HepG2 (cell line): Measurements from ENCODE around the gene MAJIN. TPM values are rescaled to one million over a fixed set of nuclear protein-coding genes. Genes with fewer than 3 reads are reported as not detected.

Experiments
- HOXA5 ChIP-seq: sonication (generic); formaldehyde crosslinking; IDR thresholded peaks from 2 replicates; pipeline ENCODE4 v1.4.0; 2020; ENCODE audit warnings: missing genetic modification reagents
- NFKBIZ ChIP-seq: IDR thresholded peaks from 2 replicates; pipeline ENCODE4 v1.6.1; 2018; ENCODE audit warnings: missing genetic modification reagents, missing compliant biosample characterization
- PHF20 ChIP-seq: sonication (generic); formaldehyde crosslinking; IDR thresholded peaks from 2 replicates; pipeline ENCODE4 v1.5.0; 2020; ENCODE audit warnings: mild to moderate bottlenecking, missing genetic modification reagents
- POLR2A ChIP-seq, 2 experiments: IDR thresholded peaks; 2 replicates each; pipeline ENCODE4 v1.6.1; 2011; ENCODE audit warnings: low read depth in 2 of 2, low read length in 2 of 2, mild to moderate bottlenecking in 1 of 2, moderate library complexity in 1 of 2; ENCODE audit not compliant: insufficient read depth in 1 of 2
- SRF ChIP-seq: IDR thresholded peaks from 2 replicates; pipeline ENCODE4 v1.6.1; 2011; ENCODE audit warnings: mild to moderate bottlenecking, low read depth, low read length, moderate library complexity
- STAG1 ChIP-seq: sonication (generic); formaldehyde crosslinking; IDR thresholded peaks from 2 replicates; pipeline ENCODE4 v1.4.0; 2020; ENCODE audit warnings: missing genetic modification reagents
- ZFP90 ChIP-seq: sonication (generic); formaldehyde crosslinking; IDR thresholded peaks from 2 replicates; pipeline ENCODE4 v1.8.0; 2022; ENCODE audit warnings: missing genetic modification reagents, mild to moderate bottlenecking, inconsistent platforms, borderline replicate concordance
- ZNF501 ChIP-seq: sonication (generic); formaldehyde crosslinking; IDR thresholded peaks from 2 replicates; pipeline ENCODE4 v1.5.1; 2020; ENCODE audit warnings: mild to moderate bottlenecking, moderate library complexity, missing genetic modification reagents
- ZNF512B ChIP-seq: sonication (generic); formaldehyde crosslinking; IDR thresholded peaks from 2 replicates; pipeline ENCODE4 v1.5.1; 2020; ENCODE audit warnings: missing genetic modification reagents, mild to moderate bottlenecking, borderline replicate concordance
- ZNF547 ChIP-seq: sonication (generic); formaldehyde crosslinking; IDR thresholded peaks from 2 replicates; pipeline ENCODE4 v1.5.1; 2020; ENCODE audit warnings: mild to moderate bottlenecking, missing genetic modification reagents
- ZNF674 ChIP-seq: sonication (generic); formaldehyde crosslinking; IDR thresholded peaks from 2 replicates; pipeline ENCODE4 v1.5.0; 2020; ENCODE audit warnings: low read depth, mild to moderate bottlenecking, missing genetic modification reagents
- ZNF878 ChIP-seq: sonication (generic); formaldehyde crosslinking; IDR thresholded peaks from 2 replicates; pipeline ENCODE4 v1.8.1; 2023; ENCODE audit warnings: mild to moderate bottlenecking, missing genetic modification reagents, moderate library complexity
- polyA plus RNA-seq, 8 experiments: library from polyadenylated mRNA; depleted of rRNA in 3 of 8; stranded (reverse) in 7 of 8; unstranded in 1 of 8; fragments of >200 nt; fragmentation: Illumina TruSeq in 4 of 8; extraction: Trizol in 4 of 8; gene quantifications; 2 replicates each; pipeline versions ENCODE4 v1.2.1 to v1.2.3, GENCODE V29; 2011 to 2016; ENCODE audit warnings: low read depth in 4 of 8, missing spikeins in 1 of 8, mixed read lengths in 1 of 8; ENCODE audit not compliant: insufficient read depth in 1 of 8
- total RNA-seq, 5 experiments: library from RNA; depleted of rRNA; stranded (reverse); fragments of >200 nt; fragmentation: Illumina TruSeq; extraction: Trizol; gene quantifications; 2 replicates each; pipeline ENCODE4 v1.2.3, GENCODE V29; 2016; ENCODE audit warnings: low read depth in 1 of 5
- TF ChIP-seq, protein P1 (sequence below): sonication (generic); formaldehyde crosslinking; IDR thresholded peaks from 2 replicates; pipeline ENCODE4 v1.4.0; 2020; ENCODE audit warnings: mild to moderate bottlenecking, missing genetic modification reagents
- TF ChIP-seq, protein P2 (sequence below): sonication (generic); formaldehyde crosslinking; IDR thresholded peaks from 2 replicates; pipeline ENCODE4 v1.4.0; 2020; ENCODE audit warnings: missing genetic modification reagents, borderline replicate concordance
- TF ChIP-seq, protein P3 (sequence below): sonication (generic); formaldehyde crosslinking; IDR thresholded peaks from 2 replicates; pipeline ENCODE4 v1.5.1; 2020; ENCODE audit warnings: missing genetic modification reagents, mild to moderate bottlenecking, borderline replicate concordance
- TF ChIP-seq, protein P4 (sequence below): sonication (generic); formaldehyde crosslinking; IDR thresholded peaks from 2 replicates; pipeline ENCODE4 v1.8.0; 2022; ENCODE audit warnings: mild to moderate bottlenecking, missing genetic modification reagents; ENCODE audit not compliant: insufficient replicate concordance

The MAJIN gene
- total and polyA plus RNA-seq, 2 of the 13 experiments (the other 11 are each of a cell fraction or from before 2014, with no cell fraction given): not detected

DNA sequence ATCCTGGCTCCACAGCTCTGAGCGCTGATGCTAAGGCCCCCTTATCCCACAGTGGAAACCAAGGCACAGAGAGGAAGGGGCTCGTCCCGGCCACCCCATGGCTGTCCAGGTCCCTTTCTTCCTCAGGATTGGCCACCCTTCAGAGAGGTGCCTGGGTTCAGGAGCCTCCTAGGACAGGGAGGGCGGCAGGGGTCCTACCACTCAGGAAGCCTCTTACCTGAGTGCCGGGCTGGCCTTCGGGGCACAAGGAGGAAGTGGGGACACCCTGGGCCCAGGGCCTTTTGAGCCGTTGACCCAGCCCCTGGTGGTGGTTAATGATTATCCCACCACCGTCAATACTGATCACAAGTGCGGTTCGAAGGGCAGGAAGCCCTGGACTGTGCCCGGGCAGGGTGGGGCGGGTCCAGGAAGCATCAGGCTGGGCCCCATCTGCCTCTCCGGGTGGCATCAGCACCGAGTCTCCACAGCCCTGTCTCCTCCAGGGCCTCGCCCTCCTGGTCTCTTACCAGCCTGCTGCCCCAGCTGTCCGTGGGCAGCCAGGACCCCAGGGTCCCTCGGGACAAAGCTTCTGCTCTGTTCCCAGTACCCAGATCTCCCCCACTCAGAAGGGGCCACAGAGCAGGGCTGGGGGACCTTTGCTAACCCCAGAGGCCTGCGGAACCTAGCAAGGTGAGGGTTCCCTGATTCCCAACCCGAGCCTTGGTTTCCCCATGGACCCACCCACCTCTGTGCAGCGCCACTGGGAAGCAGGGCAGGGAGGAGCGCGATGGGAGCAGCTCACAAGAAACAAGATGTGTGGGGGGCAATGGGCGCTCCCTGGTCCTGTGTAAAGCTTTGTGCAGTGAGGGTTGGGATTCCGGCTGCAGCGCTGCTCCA is 78.5 kb downstream of the MAJIN start (continued):
- TF ChIP-seq PHF20 (CRISPR knock-in tag) (peak; percentile 26; the same call in 1 of the 2 replicates), ZNF674 (no peak), ZFP90 (CRISPR knock-in tag) (no peak; the same call in 1 of the 2 replicates), ZNF878 (CRISPR knock-in tag) (0 out of 2 replicates have a peak, but pooled peaks have one; percentile 22), HOXA5 (CRISPR knock-in tag) (no peak; the same call in none of the 2 replicates), SRF (no peak), POLR2A (IDR thresholded peaks at IDR 0.05; ENCODE audit: insufficient read depth in 1 of 2, low read depth in 2 of 2, low read length in 2 of 2) (peak in 1 of 2 experiments; percentile 88; a peak in 2 of 4 replicates), ZNF501 (CRISPR knock-in tag) (peak; percentile 66; the same call in 1 of the 2 replicates), STAG1 (CRISPR knock-in tag) (peak; percentile 33), ZNF547 (CRISPR knock-in tag) (0 out of 2 replicates have a peak, but pooled peaks have one; percentile 45), ZNF512B (CRISPR knock-in tag) (no peak), NFKBIZ (CRISPR knock-in tag) (peak; percentile 53; the same call in 1 of the 2 replicates)
- TF ChIP-seq, protein P1, sequence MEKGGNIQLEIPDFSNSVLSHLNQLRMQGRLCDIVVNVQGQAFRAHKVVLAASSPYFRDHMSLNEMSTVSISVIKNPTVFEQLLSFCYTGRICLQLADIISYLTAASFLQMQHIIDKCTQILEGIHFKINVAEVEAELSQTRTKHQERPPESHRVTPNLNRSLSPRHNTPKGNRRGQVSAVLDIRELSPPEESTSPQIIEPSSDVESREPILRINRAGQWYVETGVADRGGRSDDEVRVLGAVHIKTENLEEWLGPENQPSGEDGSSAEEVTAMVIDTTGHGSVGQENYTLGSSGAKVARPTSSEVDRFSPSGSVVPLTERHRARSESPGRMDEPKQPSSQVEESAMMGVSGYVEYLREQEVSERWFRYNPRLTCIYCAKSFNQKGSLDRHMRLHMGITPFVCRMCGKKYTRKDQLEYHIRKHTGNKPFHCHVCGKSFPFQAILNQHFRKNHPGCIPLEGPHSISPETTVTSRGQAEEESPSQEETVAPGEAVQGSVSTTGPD (CRISPR knock-in tag): no peak
- TF ChIP-seq, protein P2, sequence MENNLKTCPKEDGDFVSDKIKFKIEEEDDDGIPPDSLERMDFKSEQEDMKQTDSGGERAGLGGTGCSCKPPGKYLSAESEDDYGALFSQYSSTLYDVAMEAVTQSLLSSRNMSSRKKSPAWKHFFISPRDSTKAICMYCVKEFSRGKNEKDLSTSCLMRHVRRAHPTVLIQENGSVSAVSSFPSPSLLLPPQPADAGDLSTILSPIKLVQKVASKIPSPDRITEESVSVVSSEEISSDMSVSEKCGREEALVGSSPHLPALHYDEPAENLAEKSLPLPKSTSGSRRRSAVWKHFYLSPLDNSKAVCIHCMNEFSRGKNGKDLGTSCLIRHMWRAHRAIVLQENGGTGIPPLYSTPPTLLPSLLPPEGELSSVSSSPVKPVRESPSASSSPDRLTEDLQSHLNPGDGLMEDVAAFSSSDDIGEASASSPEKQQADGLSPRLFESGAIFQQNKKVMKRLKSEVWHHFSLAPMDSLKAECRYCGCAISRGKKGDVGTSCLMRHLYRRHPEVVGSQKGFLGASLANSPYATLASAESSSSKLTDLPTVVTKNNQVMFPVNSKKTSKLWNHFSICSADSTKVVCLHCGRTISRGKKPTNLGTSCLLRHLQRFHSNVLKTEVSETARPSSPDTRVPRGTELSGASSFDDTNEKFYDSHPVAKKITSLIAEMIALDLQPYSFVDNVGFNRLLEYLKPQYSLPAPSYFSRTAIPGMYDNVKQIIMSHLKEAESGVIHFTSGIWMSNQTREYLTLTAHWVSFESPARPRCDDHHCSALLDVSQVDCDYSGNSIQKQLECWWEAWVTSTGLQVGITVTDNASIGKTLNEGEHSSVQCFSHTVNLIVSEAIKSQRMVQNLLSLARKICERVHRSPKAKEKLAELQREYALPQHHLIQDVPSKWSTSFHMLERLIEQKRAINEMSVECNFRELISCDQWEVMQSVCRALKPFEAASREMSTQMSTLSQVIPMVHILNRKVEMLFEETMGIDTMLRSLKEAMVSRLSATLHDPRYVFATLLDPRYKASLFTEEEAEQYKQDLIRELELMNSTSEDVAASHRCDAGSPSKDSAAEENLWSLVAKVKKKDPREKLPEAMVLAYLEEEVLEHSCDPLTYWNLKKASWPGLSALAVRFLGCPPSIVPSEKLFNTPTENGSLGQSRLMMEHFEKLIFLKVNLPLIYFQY: peak; percentile 75
- TF ChIP-seq, protein P3, sequence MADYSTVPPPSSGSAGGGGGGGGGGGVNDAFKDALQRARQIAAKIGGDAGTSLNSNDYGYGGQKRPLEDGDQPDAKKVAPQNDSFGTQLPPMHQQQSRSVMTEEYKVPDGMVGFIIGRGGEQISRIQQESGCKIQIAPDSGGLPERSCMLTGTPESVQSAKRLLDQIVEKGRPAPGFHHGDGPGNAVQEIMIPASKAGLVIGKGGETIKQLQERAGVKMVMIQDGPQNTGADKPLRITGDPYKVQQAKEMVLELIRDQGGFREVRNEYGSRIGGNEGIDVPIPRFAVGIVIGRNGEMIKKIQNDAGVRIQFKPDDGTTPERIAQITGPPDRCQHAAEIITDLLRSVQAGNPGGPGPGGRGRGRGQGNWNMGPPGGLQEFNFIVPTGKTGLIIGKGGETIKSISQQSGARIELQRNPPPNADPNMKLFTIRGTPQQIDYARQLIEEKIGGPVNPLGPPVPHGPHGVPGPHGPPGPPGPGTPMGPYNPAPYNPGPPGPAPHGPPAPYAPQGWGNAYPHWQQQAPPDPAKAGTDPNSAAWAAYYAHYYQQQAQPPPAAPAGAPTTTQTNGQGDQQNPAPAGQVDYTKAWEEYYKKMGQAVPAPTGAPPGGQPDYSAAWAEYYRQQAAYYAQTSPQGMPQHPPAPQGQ (CRISPR knock-in tag): no peak
- TF ChIP-seq, protein P4, sequence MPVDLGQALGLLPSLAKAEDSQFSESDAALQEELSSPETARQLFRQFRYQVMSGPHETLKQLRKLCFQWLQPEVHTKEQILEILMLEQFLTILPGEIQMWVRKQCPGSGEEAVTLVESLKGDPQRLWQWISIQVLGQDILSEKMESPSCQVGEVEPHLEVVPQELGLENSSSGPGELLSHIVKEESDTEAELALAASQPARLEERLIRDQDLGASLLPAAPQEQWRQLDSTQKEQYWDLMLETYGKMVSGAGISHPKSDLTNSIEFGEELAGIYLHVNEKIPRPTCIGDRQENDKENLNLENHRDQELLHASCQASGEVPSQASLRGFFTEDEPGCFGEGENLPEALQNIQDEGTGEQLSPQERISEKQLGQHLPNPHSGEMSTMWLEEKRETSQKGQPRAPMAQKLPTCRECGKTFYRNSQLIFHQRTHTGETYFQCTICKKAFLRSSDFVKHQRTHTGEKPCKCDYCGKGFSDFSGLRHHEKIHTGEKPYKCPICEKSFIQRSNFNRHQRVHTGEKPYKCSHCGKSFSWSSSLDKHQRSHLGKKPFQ (CRISPR knock-in tag): peak; percentile 6
